Activated CD8-positive, alpha-beta memory T cell treated with anti-CD3 and anti-CD28 coated beads for 24 hours (primary cell): ENCODE data around the gene RNFT1.
"Not testable (repeated sequence)": the region's sequence is repeated elsewhere in the genome, so short reads cannot be mapped to it uniquely, and the experiment has no call there.

ENCODE experiments used
- DNase-seq: peaks from one replicate; pipeline ENCODE4 v3.0.0-alpha.2; 2020

Gene RNFT1

GRCh38 chr17:59964482-59965328 is at the start of gene RNFT1:
TSS of gene RNFT1 (minus strand) at chr17:59964740. CDS start at chr17:59964663, 77 bp downstream.
- peak; percentile 97 for DNase-seq

- not testable (repeated sequence) for DNase-seq
Observed at GRCh38 chr17:60009326-60009725, 44.8 kb upstream of the RNFT1 start.

- DNase-seq: not testable (repeated sequence)
Observed at GRCh38 chr17:60008377-60008776, 43.8 kb upstream of the RNFT1 start.

GRCh38 chr17:60006160-60006559 is 41.6 kb upstream of the RNFT1 start:
- DNase-seq: no peak

- not testable (repeated sequence) for DNase-seq
Observed at GRCh38 chr17:60004561-60004960, 40.0 kb upstream of the RNFT1 start.

- not testable (repeated sequence) for DNase-seq
Observed at GRCh38 chr17:60002405-60002804, 37.9 kb upstream of the RNFT1 start.

GRCh38 chr17:59996608-59997007 is 32.1 kb upstream of the RNFT1 start:
- not testable (repeated sequence) for DNase-seq

- DNase-seq: not testable (repeated sequence)
Observed at GRCh38 chr17:59975166-59975565, 10.6 kb upstream of the RNFT1 start.

- not testable (repeated sequence) for DNase-seq
Observed at GRCh38 chr17:59973483-59973882, 8.9 kb upstream of the RNFT1 start.

GRCh38 chr17:59972778-59973177 is 8.2 kb upstream of the RNFT1 start:
- DNase-seq: no peak

- DNase-seq: not testable (repeated sequence)
Observed at GRCh38 chr17:59971771-59972170, 7.2 kb upstream of the RNFT1 start.

- no peak for DNase-seq
Observed at GRCh38 chr17:59963738-59964481, 630 bp downstream of the RNFT1 start.

- DNase-seq: no peak
Observed at GRCh38 chr17:59962739-59963318, 1.7 kb downstream of the RNFT1 start.

GRCh38 chr17:59959574-59959973 is 5.0 kb downstream of the RNFT1 start:
- DNase-seq: not testable (repeated sequence)

GRCh38 chr17:59954856-59955255 is 9.7 kb downstream of the RNFT1 start:
- DNase-seq: no peak

GRCh38 chr17:59950049-59950448 is 14.5 kb downstream of the RNFT1 start:
- DNase-seq: no peak

- not testable (repeated sequence) for DNase-seq
Observed at GRCh38 chr17:59947310-59947709, 17.2 kb downstream of the RNFT1 start.

- DNase-seq: not testable (repeated sequence)
Observed at GRCh38 chr17:59946433-59946832, 18.1 kb downstream of the RNFT1 start.

- no peak for DNase-seq
Observed at GRCh38 chr17:59941131-59941530, 23.4 kb downstream of the RNFT1 start.

- DNase-seq: not testable (repeated sequence)
Observed at GRCh38 chr17:59940697-59941096, 23.8 kb downstream of the RNFT1 start.

- DNase-seq: not testable (repeated sequence)
Observed at GRCh38 chr17:59933317-59933716, 31.2 kb downstream of the RNFT1 start.

- DNase-seq: not testable (repeated sequence)
Observed at GRCh38 chr17:59930768-59931167, 33.8 kb downstream of the RNFT1 start.

- not testable (repeated sequence) for DNase-seq
Observed at GRCh38 chr17:59930121-59930520, 34.4 kb downstream of the RNFT1 start.
